ENCODE measurements around the gene PPFIBP2.

Gene PPFIBP2

DNA sequence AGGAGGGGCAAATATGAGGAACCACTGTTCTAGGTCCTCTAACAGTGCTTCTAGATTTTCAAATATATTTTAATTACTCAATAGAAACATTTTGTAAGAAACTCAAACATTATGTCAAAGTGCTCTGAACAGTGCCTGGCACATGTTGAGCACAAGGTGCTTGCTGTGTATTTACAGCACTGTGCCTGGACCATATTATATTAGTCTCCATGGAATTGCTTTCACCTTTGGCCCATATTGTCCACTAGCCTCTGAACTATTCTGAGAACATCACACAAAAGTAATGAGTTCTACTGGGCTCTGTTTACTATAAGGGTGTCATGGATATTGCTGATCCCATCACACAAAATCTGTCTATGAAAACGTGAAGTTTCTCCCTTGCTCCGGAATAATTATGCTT is 76.7 kb downstream of the PPFIBP2 start:
- no peak for DNase-seq
- in situ Hi-C loops (cut with MboI; ENCODE audit: low pct_unique_long_range_greater_than_20kb, low sequenced_read_pairs) = no loop called here

DNA sequence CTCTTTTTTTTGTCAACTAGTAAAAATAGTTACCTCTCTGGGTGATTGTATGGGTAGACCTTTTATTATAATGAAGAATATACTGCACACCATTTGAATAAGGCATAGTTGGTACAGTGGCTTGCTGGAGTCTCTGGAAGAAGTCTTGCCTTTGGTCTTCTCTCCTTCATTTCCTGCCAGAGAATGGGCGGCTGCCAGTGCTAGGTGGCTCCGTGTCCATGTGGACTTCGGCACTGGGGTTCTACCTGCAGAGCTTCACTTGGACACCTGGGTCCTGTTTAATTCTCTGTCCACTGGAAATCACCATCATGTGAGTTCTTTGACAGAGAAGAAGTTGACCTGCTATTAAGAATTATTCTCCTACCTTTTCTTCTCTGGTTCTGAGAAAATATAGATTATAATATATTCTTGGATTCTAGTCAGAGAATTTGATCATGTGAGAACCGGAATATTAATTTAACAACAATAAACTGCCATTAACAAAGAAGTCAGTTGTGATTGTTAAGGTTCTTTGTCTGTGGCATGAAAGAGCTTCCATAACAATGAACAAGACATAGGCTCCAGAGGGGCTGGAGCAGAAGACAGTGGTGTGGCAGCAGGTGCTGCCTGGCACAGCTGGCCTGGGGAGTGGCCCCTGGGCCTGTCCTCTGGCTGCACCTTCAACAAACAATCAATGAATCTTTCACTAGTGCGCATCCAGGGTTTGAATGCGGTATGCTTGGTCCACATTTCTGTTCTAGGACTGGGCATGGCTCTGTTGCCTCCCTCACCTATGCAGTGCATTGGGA is 77.5 kb downstream of the PPFIBP2 start:
- in situ Hi-C loops (cut with MboI; ENCODE audit: low pct_unique_long_range_greater_than_20kb, low sequenced_read_pairs) = no loop called here
- DNase-seq = no peak

DNA sequence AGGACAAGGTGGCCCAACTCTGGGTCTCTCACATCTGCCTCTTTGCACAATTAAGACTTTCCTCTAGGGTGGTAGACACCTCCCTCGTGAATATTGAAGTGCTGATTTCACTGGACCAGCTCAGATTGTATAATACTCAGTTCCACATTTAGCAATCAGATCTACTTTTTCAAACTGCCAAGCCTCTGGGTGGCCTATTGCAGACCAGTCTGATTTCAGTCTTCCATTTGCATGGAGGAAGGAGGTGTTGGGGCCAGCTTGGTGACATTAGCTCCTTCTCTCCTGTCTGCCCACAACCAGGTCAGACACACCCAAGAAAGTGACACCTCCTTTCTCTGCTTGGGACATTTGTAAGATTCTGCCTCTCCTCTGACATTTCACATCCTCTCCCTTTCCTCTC is 78.2 kb downstream of the PPFIBP2 start:
- in situ Hi-C loops (cut with MboI; ENCODE audit: low pct_unique_long_range_greater_than_20kb, low sequenced_read_pairs) = no loop called here
- no peak for DNase-seq

DNA sequence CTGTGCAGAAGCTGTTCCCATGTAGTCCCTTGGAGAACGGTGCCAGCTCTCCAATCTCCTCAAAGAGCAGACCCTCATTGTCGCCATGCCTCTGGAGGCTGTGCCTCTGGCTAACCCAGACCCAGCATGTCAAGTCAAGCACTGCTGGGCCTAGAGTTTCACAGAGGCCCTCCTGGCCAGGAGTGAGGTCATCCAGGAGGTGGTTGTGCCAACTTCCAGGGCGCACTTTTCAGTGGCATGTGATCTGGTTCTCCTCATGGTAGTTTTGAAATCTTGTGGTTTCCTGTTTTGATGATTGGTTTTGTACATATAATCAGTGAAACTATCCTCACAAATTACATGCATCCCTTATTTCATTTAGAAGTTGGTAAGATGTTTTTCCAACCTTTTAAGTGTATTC is 78.9 kb downstream of the PPFIBP2 start:
- in situ Hi-C loops (cut with MboI; ENCODE audit: low pct_unique_long_range_greater_than_20kb, low sequenced_read_pairs) = no loop called here
- DNase-seq = no peak

DNA sequence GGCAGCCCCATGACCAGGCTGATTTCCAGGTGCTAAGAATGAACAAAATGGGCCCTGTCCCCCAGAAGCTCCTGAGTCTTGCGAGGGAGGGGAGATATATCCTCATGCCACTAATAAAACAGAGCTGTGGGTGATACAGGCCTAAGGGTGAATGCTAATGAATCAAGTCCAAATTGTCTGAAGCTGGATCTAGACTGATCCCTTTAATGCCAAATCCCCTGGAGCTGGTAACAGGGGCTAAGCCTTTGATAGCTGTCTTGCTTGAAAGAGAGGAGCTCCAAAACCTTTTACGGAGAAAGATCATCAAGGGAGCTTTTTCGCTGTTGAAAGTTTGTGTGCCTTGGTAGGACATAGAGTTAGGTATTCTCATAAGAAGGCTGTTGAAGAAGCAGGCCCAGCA is 79.7 kb downstream of the PPFIBP2 start:
- DNase-seq = no peak
- in situ Hi-C loops (cut with MboI; ENCODE audit: low pct_unique_long_range_greater_than_20kb, low sequenced_read_pairs) = no loop called here

DNA sequence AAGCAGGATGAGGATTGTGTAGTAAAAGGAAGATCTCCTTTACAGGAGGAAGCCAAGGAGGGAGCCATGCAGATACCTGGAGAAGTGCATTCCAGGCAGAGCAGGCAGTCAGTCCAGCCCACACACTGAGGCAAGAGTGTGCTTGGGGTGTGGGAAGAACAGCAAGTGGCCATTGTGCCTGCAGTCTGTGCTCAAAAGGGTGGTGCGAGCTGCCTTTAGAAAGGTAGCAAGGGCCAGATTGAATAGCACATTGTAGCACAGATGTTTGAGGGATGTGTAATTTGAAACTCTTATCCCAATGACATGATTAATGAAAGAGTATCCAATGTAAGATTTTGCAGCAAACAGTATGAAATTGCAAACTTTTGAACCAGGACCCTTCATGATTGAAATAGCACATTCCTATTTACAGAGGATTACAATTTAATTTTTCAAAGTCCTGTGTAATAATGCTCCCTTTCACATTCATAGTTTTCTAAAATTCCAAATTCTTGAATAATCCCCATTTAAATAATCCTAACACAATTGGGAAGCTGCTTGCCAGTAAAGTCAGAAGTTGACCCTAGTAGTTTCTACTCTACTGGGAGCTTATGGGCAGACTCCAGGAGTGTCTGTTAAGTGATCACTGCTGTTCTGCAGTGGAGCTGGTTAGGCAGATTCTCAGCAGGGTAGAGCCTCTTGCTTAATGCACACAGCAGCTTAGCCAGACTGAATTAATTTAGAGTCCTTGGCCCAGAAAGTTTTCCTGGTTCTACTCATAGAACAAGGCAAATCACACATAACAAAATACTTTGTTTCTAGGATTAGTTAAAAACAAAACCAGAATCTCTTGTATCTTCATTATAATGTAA is 81.4 kb downstream of the PPFIBP2 start:
- no peak for DNase-seq
- in situ Hi-C loops (cut with MboI; ENCODE audit: low pct_unique_long_range_greater_than_20kb, low sequenced_read_pairs) = no loop called here

DNA sequence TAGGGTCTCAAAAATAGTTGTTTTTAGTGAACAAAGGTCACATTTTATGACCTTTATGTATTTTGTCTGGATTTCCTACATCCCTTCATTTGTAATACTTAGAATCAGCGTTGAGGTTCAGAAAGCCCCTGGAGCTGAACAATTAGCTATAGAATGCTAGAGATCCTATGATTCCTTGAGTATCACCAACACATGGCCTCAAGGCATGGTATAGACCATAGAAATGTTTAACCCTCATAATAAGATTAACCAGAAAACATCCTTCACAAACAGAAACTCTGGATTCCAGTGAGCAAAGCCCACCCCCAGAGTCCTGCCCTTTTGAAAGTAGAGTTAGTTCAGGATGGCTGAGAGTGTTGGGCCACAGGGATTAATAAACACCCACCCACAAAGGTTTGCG is 82.2 kb downstream of the PPFIBP2 start:
- DNase-seq = no peak
- in situ Hi-C loops (cut with MboI; ENCODE audit: low pct_unique_long_range_greater_than_20kb, low sequenced_read_pairs) = no loop called here

DNA sequence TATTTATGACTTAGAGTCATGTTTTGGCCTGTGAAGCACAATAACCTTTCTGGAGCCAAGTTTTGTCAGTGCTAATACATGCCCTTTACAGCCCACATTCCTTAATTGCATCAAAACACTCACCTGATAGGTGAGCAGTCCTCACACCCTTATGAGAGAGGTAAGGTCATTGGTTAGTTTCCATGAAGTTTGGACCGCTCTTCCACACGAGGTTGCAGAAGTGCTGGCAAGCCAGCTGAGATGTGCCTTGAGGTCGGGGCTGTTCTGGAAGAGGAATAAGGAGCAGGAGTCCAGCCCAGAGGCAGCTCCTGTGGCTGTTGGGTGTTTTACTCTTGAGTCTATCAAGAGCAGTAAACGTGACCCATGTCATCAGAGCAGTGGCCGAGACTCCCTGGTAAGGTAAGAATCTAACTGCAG is 83.2 kb downstream of the PPFIBP2 start:
- DNase-seq = no peak
- in situ Hi-C loops (cut with MboI; ENCODE audit: low pct_unique_long_range_greater_than_20kb, low sequenced_read_pairs) = no loop called here

DNA sequence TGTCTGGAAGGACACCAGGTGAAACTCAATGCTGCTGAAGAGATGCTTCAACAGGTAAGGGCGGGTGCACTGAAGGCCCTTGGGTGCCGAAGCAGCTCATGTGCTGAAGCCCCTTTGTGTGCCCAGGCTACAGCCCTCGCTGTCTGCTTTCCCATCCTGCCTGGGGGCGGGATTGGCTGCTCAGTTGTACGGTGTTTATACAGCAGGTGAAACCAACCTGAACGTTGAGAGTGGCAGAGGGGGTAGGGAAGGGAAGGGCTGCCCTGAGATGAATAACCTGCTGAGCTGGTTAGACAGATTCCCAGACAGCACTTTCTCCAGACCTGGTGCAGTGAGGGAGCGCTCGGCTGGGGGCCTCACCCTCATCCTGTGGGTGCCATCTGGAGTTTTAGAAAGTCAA is 83.8 kb downstream of the PPFIBP2 start:
- DNase-seq = no peak
- in situ Hi-C loops (cut with MboI; ENCODE audit: low pct_unique_long_range_greater_than_20kb, low sequenced_read_pairs) = no loop called here

DNA sequence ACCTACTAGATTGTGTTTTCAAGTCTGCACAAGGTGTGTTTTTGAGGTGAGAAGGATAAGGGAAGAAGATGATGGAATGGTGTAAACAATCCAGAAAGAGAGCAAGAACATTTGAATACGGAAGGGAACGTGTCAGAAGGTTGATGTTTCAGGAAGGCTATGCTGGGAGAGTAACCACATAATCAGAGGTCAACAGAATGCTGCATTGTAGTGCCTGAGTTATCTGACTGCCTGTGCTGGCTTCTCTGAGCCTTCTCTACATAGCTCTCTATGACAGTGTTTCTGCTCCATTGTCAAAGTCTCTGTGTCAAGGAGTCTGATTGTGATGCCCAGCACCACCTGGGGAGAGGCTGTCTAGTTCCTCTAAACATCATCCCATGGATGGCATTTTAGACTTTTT is 85.4 kb downstream of the PPFIBP2 start:
- in situ Hi-C loops (cut with MboI; ENCODE audit: low pct_unique_long_range_greater_than_20kb, low sequenced_read_pairs) = no loop called here
- no peak for DNase-seq

DNA sequence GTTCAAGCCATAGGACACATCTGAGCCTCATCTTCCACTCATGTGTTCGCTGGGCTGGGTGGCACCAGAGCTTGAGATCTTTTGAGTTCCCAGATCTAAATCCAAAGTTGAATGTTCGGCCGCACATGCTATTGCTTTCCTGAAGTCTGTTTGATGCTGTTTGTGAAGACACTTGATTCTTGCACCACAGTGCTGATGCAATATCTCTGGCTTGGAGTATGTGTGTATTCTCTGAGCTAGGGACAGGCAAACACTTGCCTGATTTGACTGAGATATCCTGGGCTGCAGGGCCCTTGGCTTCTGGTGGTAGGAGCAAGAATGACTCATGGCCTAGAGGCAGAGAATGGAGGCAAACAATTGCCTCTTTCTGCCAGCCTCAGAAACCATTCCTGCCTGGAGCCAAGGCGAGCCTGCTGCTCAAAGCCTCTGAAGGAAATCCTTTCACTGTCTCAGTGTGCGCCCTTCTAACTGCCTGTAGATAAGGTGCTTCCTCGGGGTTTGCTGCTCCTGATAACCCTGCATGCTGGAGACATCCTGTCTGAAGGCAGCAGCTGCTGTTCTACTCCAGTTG is 86.5 kb downstream of the PPFIBP2 start:
- DNase-seq = no peak
- in situ Hi-C loops (cut with MboI; ENCODE audit: low pct_unique_long_range_greater_than_20kb, low sequenced_read_pairs) = no loop called here

DNA sequence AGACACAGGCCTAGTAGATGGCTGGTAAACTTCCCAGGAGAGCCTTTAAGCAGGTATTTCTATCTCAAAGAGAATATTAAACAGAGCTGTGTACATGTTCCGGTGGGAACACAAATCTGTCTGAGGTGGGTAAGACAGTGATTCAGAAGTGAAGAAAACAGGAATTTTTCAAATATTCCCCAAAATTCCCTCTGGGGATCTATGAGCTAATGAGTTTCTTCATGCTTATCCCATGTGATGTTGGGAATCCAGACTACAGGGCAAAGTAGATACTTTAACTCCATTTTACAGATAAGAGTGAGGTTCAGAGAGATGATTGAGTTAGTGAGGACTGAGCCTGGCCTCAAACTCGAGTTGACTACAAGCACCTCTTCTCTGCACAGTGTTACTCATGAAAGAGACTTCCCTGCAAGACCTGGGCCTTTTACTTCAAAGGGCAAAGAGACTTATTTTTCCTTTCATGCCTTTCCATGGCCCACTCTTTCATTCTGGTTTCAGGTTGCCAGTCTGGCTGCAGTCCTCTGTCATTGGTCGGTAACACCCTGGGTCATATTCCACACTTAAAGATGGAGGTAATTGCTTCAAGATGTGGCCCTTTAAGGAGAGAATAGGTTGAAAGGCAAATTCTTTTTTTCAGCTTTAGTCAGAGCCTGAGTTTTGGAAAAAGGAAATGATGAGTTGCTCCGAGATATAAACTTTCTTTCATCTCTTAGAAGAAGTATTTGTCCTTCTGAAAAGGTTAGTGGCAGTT is 89.4 kb downstream of the PPFIBP2 start:
- in situ Hi-C loops (cut with MboI; ENCODE audit: low pct_unique_long_range_greater_than_20kb, low sequenced_read_pairs) = no loop called here
- no peak for DNase-seq

DNA sequence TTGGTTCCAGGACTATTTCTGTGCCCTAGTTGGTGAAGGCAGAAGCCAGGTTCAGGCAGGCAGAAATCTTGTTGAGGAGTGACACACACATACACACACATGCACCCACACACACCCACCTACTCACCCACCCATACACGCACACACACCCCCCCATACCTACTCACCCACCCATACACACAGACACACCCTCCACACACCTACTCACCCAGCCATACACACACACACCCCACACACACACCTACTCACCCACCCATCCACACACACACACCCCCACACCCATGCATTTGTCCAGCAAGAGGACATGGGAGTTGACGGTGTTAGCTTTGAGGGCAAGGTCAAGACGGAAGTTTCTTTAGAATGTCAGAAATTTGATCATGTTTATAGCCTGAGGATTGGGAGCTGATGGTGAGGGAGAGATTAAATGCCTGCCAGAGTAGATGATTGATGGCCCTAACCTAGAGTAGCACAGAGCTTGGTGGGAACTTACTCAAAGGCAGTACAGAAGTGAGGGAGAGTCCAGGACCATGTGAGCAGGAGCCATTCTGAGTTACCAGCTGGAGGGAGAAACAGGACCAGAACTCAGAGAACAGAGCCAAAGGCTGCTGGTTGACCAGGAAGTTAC is 90.6 kb downstream of the PPFIBP2 start:
- no peak for DNase-seq
- in situ Hi-C loops (cut with MboI; ENCODE audit: low pct_unique_long_range_greater_than_20kb, low sequenced_read_pairs) = no loop called here

DNA sequence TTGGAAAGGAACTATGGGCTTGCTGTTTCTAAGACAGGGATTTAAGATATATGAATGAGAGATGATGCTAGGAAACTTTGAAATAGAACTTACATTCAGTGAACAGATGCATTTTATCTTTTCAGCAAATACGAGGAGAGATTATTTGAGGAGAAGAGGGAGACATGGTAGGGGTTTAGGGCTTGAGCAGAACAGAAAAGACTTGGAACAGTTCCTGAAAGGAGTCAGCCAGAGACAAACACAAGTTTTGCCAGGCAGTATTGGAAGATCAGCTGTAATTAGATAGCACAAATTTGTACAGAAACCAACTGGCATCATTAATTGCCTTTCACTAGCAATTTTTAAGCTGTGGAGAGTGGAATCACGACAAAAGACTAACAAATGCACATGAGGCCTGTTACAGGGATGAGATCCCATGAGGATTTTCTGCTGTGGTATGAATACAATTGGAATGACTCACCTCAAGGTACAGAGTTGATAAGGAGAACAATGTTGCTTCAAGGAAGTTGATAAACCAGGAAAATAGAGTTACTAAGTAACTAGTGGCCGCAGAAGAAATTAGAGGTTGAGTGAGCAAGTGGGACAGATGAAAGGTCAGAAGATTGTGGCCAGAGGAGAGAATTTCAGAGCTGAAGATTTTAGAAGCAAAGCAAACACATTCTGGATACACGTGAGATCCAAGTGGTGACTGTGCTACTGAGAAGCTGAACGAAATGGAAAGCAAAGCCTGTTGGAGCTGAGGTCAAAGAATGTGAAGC is 91.6 kb downstream of the PPFIBP2 start:
- DNase-seq = no peak
- in situ Hi-C loops (cut with MboI; ENCODE audit: low pct_unique_long_range_greater_than_20kb, low sequenced_read_pairs) = no loop called here

DNA sequence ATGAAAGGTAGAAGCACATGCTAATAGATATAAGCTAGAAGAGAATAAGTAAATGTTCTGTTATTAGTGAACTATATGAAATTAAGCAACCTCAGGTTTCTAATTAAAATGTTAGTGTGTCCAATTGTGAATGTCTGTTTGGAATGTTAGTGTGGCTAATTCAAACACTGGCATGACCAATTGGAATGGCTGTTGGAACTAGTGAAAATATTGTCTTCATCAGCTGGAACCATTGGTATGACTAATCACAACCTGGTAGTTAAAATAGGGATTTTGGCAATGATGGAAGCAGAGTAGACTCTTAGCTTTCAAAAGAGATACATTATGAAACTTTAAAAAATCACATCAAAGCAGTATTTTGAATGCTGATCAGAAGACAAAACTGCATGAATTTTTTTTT is 92.7 kb downstream of the PPFIBP2 start:
- no peak for DNase-seq
- in situ Hi-C loops (cut with MboI; ENCODE audit: low pct_unique_long_range_greater_than_20kb, low sequenced_read_pairs) = no loop called here

DNA sequence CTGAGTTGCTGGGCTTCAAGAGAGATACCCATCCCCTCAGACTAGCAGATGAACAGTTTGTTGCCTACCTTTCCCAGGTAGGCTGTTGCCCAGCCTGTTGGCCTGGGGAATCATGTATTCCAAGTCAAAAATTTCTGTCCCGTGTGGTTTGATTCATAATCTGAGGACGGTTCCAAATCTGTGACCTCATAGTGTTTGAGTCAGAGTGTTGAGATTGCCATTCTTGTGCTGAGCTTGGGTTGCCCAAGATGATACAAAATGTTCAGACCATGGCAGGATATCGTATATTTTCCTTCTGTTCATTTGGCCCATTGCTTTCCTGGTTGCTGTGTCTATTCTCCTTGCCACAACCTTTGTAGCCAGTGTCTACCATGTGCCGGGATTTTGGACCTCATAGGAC is 95.2 kb downstream of the PPFIBP2 start:
- in situ Hi-C loops (cut with MboI; ENCODE audit: low pct_unique_long_range_greater_than_20kb, low sequenced_read_pairs) = no loop called here
- DNase-seq = no peak

DNA sequence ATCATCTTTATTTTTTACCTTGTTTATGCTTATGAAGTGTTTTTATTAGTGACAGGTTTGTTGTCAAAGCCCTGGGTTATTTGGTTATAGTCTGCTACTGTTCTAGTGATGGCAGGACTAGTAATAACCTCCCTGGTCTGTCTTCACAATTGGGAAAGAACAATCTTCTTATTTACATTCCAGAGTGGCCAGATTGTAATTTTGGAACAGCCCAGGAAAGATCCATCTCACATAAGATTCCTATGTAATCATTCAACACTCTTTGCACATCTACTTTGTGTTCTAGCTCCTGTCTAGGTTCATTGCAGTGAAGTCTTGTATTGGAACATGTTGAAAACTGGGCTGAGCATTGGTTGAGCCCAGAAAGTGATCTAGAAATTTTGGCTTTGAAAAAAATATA is 95.7 kb downstream of the PPFIBP2 start:
- DNase-seq = no peak
- in situ Hi-C loops (cut with MboI; ENCODE audit: low pct_unique_long_range_greater_than_20kb, low sequenced_read_pairs) = no loop called here

DNA sequence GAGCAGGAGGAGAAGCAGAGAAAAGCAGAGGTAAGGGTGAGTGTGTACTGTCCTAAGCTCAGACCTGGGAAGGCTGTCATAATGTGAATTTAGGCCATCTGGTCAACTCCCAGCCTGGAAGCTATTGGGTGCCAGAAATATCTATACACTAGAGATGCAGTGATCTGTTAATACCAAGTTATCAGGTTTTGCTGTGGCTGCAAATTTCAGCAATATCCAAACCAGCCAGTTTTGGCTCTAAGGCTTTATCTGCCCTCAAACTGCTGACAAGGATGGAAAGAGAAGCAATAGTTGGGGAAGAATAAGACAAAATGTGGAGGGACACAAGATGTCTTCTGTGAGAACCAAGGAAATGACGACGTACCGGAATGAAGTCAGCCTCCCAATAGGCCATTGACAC is 96.6 kb downstream of the PPFIBP2 start:
- no peak for DNase-seq
- in situ Hi-C loops (cut with MboI; ENCODE audit: low pct_unique_long_range_greater_than_20kb, low sequenced_read_pairs) = no loop called here

DNA sequence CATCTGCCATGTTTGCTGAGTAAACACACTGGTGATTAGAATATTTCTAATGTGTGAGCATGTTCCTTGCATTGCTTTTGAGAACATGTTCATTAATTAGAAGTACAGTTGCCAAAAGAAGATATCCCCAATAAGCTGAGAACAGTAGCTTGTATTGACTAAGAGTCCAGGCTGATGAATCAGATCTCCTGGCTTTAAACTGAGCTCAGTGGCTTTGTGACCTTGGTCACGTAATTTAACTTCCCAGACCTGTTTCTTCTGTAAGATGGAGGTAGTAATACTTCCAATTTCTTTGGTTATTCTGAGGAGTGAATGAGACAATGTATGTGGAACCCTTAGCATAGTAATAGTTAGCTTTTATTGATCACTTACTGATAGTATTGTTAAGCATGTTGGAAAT is 97.6 kb downstream of the PPFIBP2 start:
- in situ Hi-C loops (cut with MboI; ENCODE audit: low pct_unique_long_range_greater_than_20kb, low sequenced_read_pairs) = no loop called here
- DNase-seq = no peak

Measured in KBM-7 (cell line).